HL-60 (cell line): ENCODE data around the gene RPS24.

Source experiments
- DNase-seq, 2 experiments: peaks; one replicate each; pipeline ENCODE4 v3.0.0-alpha.2; 2010 to 2020; ENCODE audit warnings: low read depth in 1 of 2, low spot score in 1 of 2
- H3K27ac ChIP-seq: fragments of 250-450 bp; sonication (Bioruptor Pico); replicated peaks from 2 replicates; pipeline ENCODE4 v1.5.1; 2020; ENCODE audit warnings: mild to moderate bottlenecking, moderate library complexity
- H3K27me3 ChIP-seq: fragments of 250-450 bp; sonication (Bioruptor Pico); 2 replicates; pipeline ENCODE4 v1.5.1; 2021; ENCODE audit warnings: mild to moderate bottlenecking, moderate library complexity; ENCODE audit not compliant: insufficient read depth, poor library complexity, severe bottlenecking
- H3K4me3 ChIP-seq: replicated peaks from 2 replicates; pipeline ENCODE4 v1.5.1; 2011; ENCODE audit warnings: mild to moderate bottlenecking, control low read depth, low read length; ENCODE audit not compliant: insufficient read depth
- GABPA ChIP-seq: IDR thresholded peaks from 2 replicates; pipeline ENCODE4 v1.6.1; 2012; ENCODE audit warnings: low read depth
- POLR2AphosphoS5 ChIP-seq: IDR thresholded peaks from 2 replicates; pipeline ENCODE4 v1.6.1; 2012; ENCODE audit warnings: low read depth
- SPI1 ChIP-seq: IDR thresholded peaks from 2 replicates; pipeline ENCODE4 v1.6.1; 2012; ENCODE audit warnings: low read depth, mild to moderate bottlenecking, borderline replicate concordance
- TF ChIP-seq, protein P1 (sequence below): IDR thresholded peaks from one replicate; pipeline ENCODE4 v1.5.1; 2011; ENCODE audit warnings: low read length, control low read depth, inconsistent platforms; ENCODE audit not compliant: insufficient read depth
- TF ChIP-seq, protein P2 (sequence below): IDR thresholded peaks from 2 replicates; pipeline ENCODE4 v1.6.1; 2012; ENCODE audit warnings: low read depth; ENCODE audit not compliant: insufficient replicate concordance

Gene RPS24

DNA sequence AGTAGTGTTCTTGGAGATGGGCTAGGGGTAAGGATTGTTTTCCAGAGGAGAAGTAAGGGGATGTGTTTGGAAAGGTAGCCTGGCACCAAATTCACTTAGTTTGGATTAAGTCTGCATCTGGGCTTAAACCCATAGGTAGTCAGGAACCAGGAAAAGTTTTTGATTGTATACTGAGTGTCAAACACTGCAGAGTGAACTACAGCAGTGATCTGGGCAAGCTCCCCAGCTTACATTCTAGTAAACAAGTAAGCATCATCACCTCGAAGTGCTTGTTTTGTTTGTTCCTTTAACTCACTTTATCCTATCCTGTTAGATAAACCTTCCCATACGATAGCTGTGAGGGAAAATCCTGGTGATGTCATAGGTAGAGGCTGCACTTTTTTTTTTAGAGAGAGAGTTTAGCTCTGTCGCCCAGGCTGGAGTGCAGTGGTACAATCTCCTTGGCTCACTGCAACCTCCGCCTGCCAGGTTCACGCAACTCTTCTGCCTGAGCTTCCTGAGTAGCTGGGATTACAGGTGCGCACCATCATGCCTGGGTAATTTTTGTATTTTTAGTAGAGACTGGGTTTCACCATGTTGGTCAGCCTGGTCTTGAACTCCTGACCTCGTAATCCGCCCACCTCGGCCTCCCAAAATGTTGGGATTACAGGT, 2.4 kb downstream of the RPS24 start:
- peak; percentile 40; the same call in 1 of the 2 replicates for TF ChIP-seq POLR2AphosphoS5
- TF ChIP-seq, protein P1, sequence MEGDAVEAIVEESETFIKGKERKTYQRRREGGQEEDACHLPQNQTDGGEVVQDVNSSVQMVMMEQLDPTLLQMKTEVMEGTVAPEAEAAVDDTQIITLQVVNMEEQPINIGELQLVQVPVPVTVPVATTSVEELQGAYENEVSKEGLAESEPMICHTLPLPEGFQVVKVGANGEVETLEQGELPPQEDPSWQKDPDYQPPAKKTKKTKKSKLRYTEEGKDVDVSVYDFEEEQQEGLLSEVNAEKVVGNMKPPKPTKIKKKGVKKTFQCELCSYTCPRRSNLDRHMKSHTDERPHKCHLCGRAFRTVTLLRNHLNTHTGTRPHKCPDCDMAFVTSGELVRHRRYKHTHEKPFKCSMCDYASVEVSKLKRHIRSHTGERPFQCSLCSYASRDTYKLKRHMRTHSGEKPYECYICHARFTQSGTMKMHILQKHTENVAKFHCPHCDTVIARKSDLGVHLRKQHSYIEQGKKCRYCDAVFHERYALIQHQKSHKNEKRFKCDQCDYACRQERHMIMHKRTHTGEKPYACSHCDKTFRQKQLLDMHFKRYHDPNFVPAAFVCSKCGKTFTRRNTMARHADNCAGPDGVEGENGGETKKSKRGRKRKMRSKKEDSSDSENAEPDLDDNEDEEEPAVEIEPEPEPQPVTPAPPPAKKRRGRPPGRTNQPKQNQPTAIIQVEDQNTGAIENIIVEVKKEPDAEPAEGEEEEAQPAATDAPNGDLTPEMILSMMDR: no peak
- no peak for TF ChIP-seq GABPA
- TF ChIP-seq SPI1: no peak
- TF ChIP-seq, protein P2, sequence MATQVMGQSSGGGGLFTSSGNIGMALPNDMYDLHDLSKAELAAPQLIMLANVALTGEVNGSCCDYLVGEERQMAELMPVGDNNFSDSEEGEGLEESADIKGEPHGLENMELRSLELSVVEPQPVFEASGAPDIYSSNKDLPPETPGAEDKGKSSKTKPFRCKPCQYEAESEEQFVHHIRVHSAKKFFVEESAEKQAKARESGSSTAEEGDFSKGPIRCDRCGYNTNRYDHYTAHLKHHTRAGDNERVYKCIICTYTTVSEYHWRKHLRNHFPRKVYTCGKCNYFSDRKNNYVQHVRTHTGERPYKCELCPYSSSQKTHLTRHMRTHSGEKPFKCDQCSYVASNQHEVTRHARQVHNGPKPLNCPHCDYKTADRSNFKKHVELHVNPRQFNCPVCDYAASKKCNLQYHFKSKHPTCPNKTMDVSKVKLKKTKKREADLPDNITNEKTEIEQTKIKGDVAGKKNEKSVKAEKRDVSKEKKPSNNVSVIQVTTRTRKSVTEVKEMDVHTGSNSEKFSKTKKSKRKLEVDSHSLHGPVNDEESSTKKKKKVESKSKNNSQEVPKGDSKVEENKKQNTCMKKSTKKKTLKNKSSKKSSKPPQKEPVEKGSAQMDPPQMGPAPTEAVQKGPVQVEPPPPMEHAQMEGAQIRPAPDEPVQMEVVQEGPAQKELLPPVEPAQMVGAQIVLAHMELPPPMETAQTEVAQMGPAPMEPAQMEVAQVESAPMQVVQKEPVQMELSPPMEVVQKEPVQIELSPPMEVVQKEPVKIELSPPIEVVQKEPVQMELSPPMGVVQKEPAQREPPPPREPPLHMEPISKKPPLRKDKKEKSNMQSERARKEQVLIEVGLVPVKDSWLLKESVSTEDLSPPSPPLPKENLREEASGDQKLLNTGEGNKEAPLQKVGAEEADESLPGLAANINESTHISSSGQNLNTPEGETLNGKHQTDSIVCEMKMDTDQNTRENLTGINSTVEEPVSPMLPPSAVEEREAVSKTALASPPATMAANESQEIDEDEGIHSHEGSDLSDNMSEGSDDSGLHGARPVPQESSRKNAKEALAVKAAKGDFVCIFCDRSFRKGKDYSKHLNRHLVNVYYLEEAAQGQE: no peak
- peak overlapping the region; percentile 83 for H3K4me3 ChIP-seq
- H3K27me3 ChIP-seq: no peaks in the 10 kb centered on the region
- H3K27ac ChIP-seq: peak overlapping the region; percentile 91
- no peak for DNase-seq

DNA sequence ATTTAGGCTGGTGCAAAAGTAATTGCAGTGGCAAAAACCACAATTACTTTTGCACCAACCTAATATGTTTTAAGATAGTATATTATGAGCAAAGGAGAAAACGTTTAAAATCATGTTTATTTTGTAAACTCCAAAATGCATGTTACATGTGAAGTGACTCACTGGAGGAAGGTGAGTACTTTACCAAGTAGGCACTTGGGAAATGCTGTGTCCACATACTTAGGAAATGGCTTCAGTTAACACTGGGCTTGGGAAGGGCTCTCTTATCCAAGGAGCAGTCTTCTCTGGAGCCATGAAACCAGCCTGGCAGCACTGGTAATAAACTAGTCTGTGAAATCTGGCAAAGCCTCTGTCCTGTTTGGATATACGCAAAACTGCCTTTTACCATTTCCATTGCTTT, 4.4 kb downstream of the RPS24 start:
- no peak overlapping the region for H3K27ac ChIP-seq
- H3K27me3 ChIP-seq: no peaks in the 10 kb centered on the region
- DNase-seq: no peak
- H3K4me3 ChIP-seq: no peak overlapping the region
- TF ChIP-seq, protein P1: no peak
- TF ChIP-seq SPI1 (no peak), GABPA (no peak), POLR2AphosphoS5 (no peak)
- TF ChIP-seq, protein P2: no peak

DNA sequence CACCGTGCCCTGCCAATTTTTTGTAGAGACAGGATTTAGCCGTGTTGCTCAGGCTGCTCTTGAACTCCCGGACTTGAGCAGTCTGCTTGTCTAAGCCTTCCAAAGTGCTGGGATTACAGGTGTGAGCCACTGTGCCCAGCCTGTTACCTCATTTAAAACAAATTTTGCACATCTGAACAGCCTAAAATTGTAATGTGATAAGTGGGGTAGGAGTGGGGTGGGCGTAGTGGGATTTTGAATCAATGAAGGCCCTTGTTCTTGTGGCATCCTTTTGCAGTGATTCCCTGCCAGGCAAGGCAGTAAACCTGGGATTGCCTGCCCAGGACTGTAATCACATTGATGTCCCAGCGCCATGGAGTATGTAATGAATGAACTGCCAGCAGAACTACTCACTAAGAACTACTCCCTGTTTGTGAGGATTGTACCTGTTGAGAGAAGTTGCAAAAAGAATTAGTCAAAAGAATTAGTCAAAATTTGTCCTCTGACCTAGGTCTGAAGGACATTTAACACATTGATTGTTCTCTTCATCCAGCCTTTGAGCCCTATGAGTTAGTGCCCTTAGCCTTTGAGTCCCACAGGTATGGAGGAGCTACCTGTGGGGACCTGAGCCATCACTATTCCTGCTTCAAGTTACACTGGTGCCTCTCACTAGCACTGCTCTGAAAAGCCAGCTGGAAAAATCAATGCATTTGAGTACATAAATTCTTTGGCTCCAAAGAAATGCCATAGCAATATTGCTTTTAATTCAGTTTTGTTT, 5.3 kb downstream of the RPS24 start:
- no peaks in the 10 kb centered on the region for H3K27me3 ChIP-seq
- TF ChIP-seq GABPA (no peak), SPI1 (no peak), POLR2AphosphoS5 (no peak)
- TF ChIP-seq, protein P1: no peak
- TF ChIP-seq, protein P2: no peak
- DNase-seq: no peak
- H3K4me3 ChIP-seq: no peak overlapping the region
- no peak overlapping the region for H3K27ac ChIP-seq
